Mucosa of stomach (tissue), 1 donor: Measurements from ENCODE around the gene GPR22.

Experiments
- H3K27me3 ChIP-seq: one replicate; pipeline ENCODE4 v1.7.0; 2013; ENCODE audit warnings: mild to moderate bottlenecking, low read length; ENCODE audit not compliant: control insufficient read depth, insufficient read depth
- H3K36me3 ChIP-seq: one replicate; pipeline ENCODE4 v1.7.0; 2013; ENCODE audit warnings: low read length; ENCODE audit not compliant: control insufficient read depth, insufficient read depth
- H3K4me1 ChIP-seq: one replicate; pipeline ENCODE4 v1.7.0; 2013; ENCODE audit warnings: mild to moderate bottlenecking, low read length; ENCODE audit not compliant: control insufficient read depth, insufficient read depth
- H3K4me3 ChIP-seq: one replicate; pipeline ENCODE4 v1.7.0; 2013; ENCODE audit warnings: low read length
- H3K9ac ChIP-seq: one replicate; pipeline ENCODE4 v1.7.0; 2013; ENCODE audit warnings: mild to moderate bottlenecking, low read length, moderate library complexity
- H3K9me3 ChIP-seq: one replicate; pipeline ENCODE4 v1.7.0; 2013; ENCODE audit warnings: mild to moderate bottlenecking, low read length, moderate library complexity; ENCODE audit not compliant: control insufficient read depth
- donor health status: Pancreatic carcinoma.

The GPR22 gene, protein sequence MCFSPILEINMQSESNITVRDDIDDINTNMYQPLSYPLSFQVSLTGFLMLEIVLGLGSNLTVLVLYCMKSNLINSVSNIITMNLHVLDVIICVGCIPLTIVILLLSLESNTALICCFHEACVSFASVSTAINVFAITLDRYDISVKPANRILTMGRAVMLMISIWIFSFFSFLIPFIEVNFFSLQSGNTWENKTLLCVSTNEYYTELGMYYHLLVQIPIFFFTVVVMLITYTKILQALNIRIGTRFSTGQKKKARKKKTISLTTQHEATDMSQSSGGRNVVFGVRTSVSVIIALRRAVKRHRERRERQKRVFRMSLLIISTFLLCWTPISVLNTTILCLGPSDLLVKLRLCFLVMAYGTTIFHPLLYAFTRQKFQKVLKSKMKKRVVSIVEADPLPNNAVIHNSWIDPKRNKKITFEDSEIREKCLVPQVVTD

DNA sequence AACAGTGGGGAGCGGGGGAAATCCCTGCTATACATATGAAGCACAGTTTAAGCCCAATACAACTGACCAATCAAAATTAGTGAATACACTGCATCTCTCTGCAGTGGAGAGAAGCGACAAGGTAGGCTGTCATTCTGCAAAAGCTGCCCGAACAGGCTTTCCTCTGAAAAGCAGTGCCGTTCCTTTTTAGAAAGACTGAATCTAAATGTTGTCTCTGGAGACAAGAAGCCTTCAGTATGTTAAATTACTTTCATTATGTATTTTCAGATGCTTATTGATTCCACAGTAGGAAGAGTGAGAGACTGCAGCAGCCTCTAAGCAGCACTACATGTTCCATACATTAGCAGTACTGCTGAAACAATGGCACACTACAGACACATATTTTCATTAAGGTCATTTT is at the start of gene GPR22:
Gene GPR22, plus strand, starts transcription at position 129 of the 400 bp plus-strand sequence. CDS start 4,004 bp downstream, outside the sequence.
- Histone ChIP-seq H3K4me1 (no peaks in the 10 kb centered on the region), H3K36me3 (no peaks in the 10 kb centered on the region), H3K27me3 (no peaks in the 10 kb centered on the region), H3K9me3 (no peaks in the 10 kb centered on the region), H3K4me3 (no peak within 1 kb of the TSS), H3K9ac (no peak within 1 kb of the TSS)

DNA sequence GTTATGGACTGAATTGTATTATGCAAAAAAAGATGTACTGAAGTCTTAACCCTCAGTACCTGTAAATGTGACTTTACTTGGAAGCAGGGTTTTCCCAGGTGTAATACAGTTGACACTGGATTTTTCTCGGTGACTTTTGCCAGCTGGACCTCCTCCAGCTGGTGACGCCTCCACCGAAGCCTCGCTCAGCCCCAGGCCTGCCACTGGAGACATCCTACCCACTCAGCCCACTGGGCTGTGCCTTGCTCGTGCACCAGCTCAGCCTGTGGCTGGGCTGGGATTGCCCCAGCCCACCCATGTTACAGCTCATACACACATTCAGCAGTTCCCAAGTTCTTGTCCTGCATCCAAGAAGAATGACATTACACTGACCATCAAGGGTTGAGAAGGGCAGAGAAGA is 42.4 kb upstream of the GPR22 start:
- Histone ChIP-seq H3K4me1 (no peaks in the 10 kb centered on the region), H3K27me3 (no peaks in the 10 kb centered on the region), H3K36me3 (no peaks in the 10 kb centered on the region), H3K4me3 (no peak overlapping the region), H3K9me3 (no peaks in the 10 kb centered on the region), H3K9ac (no peak overlapping the region)

DNA sequence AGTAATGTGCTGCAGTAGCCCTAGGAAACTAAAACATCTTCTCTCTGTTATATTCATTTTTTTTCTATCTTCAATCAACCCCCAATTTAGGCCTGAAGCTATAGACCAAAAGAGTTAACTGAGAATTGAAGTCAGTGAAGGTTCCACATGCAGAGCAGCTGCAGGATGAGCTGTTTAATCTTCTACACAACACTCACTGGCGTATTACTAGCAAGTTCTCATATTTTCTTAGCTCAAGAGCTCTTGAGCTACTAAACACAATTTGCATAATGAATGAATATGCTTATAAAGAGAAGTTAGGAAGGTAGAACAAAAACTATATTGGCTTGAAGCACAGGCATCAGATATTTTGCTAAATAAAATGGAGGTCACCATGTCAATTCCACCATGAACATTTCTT is 41.2 kb upstream of the GPR22 start:
- no peaks in the 10 kb centered on the region for H3K36me3 ChIP-seq
- H3K4me1 ChIP-seq, result no peaks in the 10 kb centered on the region
- H3K4me3 ChIP-seq, result no peak overlapping the region
- H3K9me3 ChIP-seq, result no peaks in the 10 kb centered on the region
- H3K9ac ChIP-seq, result no peak overlapping the region
- H3K27me3 ChIP-seq, result no peaks in the 10 kb centered on the region

DNA sequence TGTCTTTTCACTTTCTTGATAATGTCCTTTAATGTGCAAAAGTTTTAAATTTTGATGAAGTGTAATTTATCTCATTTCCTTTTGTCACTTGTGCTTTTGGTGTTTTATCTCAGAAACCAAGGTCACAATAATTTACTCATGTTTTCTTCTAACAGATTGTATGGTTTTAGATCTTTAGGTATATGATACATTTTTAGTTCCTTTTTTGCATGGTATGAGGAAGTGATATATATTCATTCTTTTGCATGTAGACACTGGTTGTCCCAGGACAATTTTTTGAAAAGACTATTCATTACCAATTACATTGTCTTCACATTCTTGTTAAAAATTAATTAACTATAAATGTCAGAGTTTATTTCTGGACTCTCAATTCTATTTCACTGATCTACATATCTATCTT is 39.8 kb upstream of the GPR22 start:
- Histone ChIP-seq H3K27me3 (no peaks in the 10 kb centered on the region), H3K4me3 (no peak overlapping the region), H3K9ac (no peak overlapping the region), H3K4me1 (no peaks in the 10 kb centered on the region), H3K9me3 (no peaks in the 10 kb centered on the region), H3K36me3 (no peaks in the 10 kb centered on the region)

DNA sequence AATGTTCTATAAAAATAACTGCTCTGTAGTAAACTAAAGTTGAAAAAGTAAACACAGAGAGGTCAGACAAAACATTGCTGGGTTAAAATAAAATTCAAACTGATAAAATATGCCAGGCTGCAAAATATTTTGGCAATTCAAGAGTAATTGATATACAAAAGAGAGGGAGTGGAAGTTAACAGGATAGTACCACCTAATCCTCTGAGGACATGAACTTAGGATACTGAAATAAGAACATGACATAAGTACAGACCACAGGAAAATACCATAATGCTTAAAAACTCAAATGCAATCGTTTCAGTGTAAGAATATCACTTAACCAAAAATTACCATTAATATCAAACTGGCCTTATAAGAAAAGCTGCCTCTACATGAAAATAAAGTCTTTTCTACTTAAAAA is 37.6 kb upstream of the GPR22 start:
- no peak overlapping the region for H3K4me3 ChIP-seq

DNA sequence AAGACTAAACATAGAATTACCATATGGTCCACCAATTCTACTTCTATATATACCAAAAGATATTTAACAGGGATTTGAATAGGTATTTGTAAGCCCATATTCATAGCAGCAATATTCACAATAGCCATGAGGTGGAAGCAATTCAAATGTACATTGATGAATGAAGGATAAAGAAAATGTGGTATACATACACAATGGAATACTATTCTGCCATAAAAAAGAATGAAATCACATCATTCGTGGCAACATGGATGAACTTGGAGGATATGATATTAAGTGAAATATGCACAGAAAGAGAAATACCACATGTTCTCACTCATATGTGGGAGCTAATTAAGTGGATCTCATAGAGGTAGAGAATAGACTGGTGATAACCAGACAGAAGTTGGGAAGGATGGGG is 34.1 kb upstream of the GPR22 start:
- H3K4me3 ChIP-seq, result no peak overlapping the region
- H3K9me3 ChIP-seq, result no peaks in the 10 kb centered on the region
- no peaks in the 10 kb centered on the region for H3K36me3 ChIP-seq
- no peak overlapping the region for H3K9ac ChIP-seq
- H3K4me1 ChIP-seq, result no peaks in the 10 kb centered on the region
- no peaks in the 10 kb centered on the region for H3K27me3 ChIP-seq

More for the DNA sequence above, 37.6 kb upstream of the GPR22 start:
- Histone ChIP-seq H3K9me3 (no peaks in the 10 kb centered on the region), H3K27me3 (no peaks in the 10 kb centered on the region), H3K36me3 (no peaks in the 10 kb centered on the region), H3K4me1 (no peaks in the 10 kb centered on the region), H3K9ac (no peak overlapping the region)

DNA sequence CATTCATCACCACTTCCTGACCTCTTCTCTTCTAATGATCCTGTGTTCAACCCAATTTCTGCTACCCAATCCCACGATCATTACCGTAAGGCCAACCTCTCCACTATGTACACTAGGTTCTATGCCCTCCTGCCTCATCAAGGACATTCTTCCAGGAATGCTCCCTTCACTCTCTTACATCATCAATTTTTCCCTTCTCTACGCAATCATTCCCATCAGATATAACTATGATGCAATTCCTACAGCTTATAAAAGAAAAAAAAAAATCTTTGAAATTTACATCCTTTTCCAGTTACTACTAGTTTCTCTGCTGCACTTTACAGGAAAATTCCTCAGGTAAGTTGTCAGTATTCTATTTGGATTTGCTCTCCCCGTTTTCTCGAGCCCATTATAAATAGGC is 30.8 kb upstream of the GPR22 start:
- Histone ChIP-seq H3K4me1 (no peaks in the 10 kb centered on the region), H3K27me3 (no peaks in the 10 kb centered on the region), H3K36me3 (no peaks in the 10 kb centered on the region), H3K4me3 (no peak overlapping the region), H3K9ac (no peak overlapping the region), H3K9me3 (no peaks in the 10 kb centered on the region)

DNA sequence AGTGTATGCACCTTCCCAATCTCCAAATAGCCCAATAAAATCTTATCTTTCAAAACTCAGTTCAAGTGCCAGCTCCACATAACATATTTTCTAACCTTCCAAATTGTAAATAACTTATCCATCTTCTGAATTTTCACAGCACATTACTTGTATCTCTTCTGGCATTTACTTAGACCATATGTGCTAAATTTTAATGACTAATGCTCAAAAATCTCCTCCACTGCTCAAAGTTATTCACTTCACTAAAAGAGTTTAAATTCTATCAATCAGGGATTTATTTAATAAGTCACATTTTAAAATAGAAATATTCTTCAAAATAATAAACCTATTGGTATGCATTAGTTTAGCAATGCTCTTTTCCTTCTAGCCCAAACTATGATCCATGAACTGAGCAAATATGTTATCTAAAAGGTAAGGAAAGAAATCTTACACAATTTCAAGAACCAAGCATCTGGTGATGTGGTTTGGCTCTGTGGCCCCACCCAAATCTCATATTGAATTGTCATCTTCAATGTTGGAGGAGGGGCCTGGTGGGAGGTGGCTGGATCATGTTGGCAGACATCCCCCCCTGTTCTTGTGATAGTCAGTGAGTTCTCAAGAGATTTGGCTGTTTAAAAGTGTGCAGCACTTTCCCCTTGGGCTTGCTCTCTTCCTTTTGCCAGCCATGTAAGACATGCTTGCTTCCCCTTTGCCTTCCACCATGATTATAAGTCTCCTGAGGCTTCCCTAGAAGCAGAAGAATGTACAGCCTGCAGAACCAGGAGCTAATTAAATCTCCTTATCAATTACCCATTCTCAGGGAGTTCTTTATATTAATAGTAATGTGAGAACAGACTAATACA is 28.1 kb upstream of the GPR22 start:
- H3K9ac ChIP-seq, result no peak overlapping the region
- H3K4me1 ChIP-seq, result no peaks in the 10 kb centered on the region
- H3K36me3 ChIP-seq, result no peaks in the 10 kb centered on the region
- no peaks in the 10 kb centered on the region for H3K9me3 ChIP-seq
- no peak overlapping the region for H3K4me3 ChIP-seq
- no peaks in the 10 kb centered on the region for H3K27me3 ChIP-seq

DNA sequence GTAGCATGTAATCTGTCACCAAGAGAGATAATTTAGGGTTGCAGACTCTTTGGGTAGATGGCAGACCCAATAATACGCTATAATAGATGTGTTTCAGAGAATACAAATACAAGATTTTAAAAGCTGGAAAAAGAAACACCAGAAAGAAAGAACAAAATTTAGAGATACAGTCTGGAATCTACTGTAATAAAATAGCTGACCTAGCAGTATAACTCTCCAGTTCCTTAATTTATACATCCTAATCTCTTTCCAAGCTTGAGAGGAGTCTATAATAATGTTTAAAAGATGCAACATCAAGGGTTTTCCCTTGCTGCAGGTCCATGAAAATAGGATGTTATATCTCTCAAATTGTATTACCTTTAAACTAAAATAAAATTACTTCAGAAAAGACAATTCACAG is 27.2 kb upstream of the GPR22 start:
- no peak overlapping the region for H3K4me3 ChIP-seq
- no peaks in the 10 kb centered on the region for H3K9me3 ChIP-seq
- H3K27me3 ChIP-seq, result no peaks in the 10 kb centered on the region
- H3K4me1 ChIP-seq, result no peaks in the 10 kb centered on the region
- H3K36me3 ChIP-seq, result no peaks in the 10 kb centered on the region
- no peak overlapping the region for H3K9ac ChIP-seq

DNA sequence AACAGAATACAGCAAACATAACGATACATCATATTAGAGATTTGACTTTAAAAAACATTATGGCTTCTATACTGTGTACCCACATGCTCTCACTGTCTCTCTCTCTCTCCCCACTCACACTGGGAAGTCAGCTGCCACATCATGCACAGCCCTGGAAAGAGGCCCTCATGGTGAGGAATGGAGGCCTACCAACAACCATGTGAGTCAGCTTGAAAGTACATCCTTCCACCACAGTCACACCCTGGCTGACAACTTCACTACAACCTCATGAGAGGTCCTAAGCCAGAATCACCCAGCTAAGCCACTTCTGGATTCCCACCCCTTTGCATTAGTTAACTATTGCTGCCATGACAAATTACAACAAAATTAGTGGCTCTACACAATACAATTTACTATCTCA is 23.3 kb upstream of the GPR22 start:
- Histone ChIP-seq H3K9ac (no peak overlapping the region), H3K4me1 (no peaks in the 10 kb centered on the region), H3K9me3 (no peaks in the 10 kb centered on the region), H3K36me3 (no peaks in the 10 kb centered on the region), H3K27me3 (no peaks in the 10 kb centered on the region), H3K4me3 (no peak overlapping the region)

DNA sequence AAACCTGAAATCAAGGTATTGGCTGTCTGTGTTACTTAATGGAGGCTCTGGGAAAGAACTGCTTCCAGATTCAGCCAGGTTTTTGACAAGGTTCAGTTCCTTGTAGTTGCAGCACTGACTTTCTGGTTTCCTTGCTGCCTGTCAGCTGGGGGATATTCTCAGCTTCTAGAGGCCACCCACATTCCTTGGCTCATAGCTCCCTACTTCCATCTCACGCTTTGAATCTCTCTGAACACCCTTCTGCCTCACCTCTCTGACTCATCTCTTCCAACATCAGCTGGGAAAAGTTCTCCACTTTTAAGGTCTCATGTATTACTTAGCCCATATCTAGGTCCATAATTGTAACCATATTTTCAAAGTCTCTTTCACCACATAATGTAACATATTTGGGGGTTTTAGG is 22.9 kb upstream of the GPR22 start:
- Histone ChIP-seq H3K4me3 (no peak overlapping the region), H3K27me3 (no peaks in the 10 kb centered on the region), H3K9ac (no peak overlapping the region), H3K36me3 (no peaks in the 10 kb centered on the region), H3K4me1 (no peaks in the 10 kb centered on the region), H3K9me3 (no peaks in the 10 kb centered on the region)

DNA sequence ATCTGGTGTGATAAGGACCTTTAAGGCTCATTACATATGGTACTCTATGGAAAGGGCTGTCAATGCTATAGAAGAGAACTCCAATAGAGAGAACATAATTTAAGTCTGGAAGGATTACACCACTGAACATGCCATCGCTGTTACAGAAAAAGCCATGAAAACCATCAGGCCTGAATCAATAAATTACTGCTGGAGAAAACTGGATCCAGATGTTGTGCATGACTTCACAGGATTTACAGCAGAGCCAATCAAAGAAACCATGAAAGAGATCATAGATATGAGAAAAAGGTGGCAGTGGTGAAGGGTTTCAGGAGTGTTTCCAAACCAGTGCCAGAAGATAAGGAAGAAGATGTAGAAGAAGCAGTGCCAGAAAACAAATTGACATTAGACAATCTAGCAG is 18.9 kb upstream of the GPR22 start:
- no peaks in the 10 kb centered on the region for H3K27me3 ChIP-seq
- no peak overlapping the region for H3K4me3 ChIP-seq
- H3K4me1 ChIP-seq, result no peaks in the 10 kb centered on the region
- H3K36me3 ChIP-seq, result no peaks in the 10 kb centered on the region
- no peak overlapping the region for H3K9ac ChIP-seq
- H3K9me3 ChIP-seq, result no peaks in the 10 kb centered on the region
